ENCODE results near the gene TPST1.
"Not testable (repeated sequence)": the region's sequence is repeated elsewhere in the genome, so short reads cannot be mapped to it uniquely, and the experiment has no call there.

Gene TPST1

DNA sequence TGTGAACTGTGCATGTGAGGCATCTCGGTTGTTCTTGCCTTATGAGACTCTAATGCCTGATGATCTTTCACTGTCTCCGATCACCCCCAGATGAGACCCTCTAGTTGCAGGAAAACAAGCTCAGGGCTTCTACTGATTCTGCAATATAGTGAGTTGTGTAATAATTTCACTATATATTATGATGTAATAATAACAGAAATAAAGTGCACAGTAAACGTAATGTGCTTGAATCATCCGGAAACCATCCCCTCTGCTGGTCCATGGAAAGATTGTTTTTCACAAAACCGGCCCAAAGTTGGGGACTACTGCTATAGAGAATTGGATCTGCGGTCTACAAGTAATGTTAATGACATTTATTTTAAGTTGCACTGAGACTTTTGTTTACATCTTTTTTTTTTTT, 126.7 kb downstream of the TPST1 start:
- DNase-seq (ENCODE audit: low spot score), result no peak

- no peak for DNase-seq (ENCODE audit: low spot score)
Measured at GRCh38 chr7:66333443-66333842, 128.3 kb downstream of the TPST1 start.

DNA sequence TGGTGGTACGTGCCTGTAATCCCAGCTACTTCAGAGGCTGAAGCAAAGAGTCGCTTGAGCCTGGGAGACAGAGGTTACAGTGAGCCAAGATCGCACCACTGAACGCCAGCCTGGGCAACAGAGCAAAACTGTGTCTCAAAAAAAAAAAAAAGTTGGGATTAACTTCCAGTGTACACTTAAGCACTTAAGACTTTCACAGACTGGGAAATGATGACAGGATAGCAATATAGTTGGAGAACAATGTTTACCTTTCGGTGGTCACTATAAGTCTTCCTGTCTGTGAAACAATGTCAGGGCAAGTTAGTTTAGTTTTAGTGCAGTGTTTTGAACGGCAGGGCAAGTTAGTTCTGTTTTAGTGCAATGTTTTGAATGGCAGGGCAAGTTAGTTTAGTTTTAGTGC, 130.2 kb downstream of the TPST1 start:
- no peak for DNase-seq (ENCODE audit: low spot score)

- DNase-seq (ENCODE audit: low spot score), result no peak
Measured at GRCh38 chr7:66336760-66337159, 131.6 kb downstream of the TPST1 start.

DNA sequence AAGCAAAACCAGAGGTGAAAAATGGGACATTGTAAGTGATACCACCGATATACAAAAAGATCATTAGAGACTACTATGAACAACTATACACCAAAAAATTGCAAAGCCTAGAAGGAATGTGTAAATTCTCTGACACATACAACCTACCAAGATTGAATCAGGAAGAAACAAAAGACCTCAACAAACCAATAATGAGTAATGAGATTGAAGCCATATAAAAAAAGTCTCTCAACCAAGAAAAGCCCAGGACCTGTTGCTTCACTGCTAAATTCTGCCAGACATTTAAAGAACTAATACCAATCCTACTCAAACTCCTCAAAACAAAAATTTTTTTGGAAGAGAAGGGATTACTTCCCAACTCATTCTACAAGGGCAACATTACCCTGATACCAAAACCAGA, 134.0 kb downstream of the TPST1 start:
- DNase-seq (ENCODE audit: low spot score), result no peak

- no peak for DNase-seq (ENCODE audit: low spot score)
Measured at GRCh38 chr7:66344166-66344565, 139.0 kb downstream of the TPST1 start.

GRCh38 chr7:66348531-66348930, 143.4 kb downstream of the TPST1 start:
- DNase-seq (ENCODE audit: low spot score), result no peak

- DNase-seq (ENCODE audit: low spot score), result no peak
Measured at GRCh38 chr7:66348959-66349358, 143.8 kb downstream of the TPST1 start.

- DNase-seq (ENCODE audit: low spot score), result no peak
Measured at GRCh38 chr7:66352071-66352470, 146.9 kb downstream of the TPST1 start.

GRCh38 chr7:66353547-66353946, 148.4 kb downstream of the TPST1 start:
- DNase-seq (ENCODE audit: low spot score), result no peak

DNA sequence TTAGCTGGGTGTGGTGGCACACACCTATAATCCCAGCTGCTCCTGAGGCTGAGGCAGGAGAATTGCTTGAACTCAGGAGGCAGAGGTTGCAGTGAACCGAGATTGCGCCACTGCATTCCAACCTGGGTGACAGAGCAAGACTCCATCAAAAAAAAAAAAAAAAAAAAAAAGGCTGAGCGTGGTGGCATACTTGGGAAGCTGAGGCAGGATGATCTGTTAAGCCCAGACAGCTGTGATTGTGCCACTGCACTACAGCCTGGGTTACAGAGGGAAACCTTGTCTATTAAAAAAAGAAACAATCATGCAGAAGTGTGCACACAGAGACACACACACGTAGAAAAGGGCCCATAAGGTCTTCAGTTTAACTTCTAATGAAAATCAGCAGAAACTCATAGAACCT, 150.6 kb downstream of the TPST1 start:
- no peak for DNase-seq (ENCODE audit: low spot score)

DNA sequence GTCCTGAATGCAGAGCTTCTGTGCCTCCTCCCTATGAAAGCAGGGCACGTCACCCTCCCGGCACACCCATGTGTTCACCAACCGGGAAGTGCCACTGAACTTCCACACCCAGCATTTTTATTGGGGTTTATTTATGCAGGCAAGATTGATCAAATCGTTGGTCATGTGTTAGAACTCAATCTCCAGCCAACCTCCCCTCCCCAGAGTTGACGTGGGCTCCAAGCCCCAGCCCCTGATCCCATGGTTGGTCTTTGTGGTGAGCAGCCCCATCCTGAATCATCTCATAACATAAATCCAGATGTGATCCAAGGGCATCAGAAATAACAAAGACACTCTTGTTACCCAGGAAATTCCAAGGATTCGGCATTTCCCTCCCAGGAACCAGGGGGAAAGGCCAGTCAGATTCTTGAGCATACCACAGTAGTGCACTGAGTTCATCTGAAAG, 151.2 kb downstream of the TPST1 start:
- no peak for DNase-seq (ENCODE audit: low spot score)

GRCh38 chr7:66357087-66357486, 152.0 kb downstream of the TPST1 start:
- no peak for DNase-seq (ENCODE audit: low spot score)

DNA sequence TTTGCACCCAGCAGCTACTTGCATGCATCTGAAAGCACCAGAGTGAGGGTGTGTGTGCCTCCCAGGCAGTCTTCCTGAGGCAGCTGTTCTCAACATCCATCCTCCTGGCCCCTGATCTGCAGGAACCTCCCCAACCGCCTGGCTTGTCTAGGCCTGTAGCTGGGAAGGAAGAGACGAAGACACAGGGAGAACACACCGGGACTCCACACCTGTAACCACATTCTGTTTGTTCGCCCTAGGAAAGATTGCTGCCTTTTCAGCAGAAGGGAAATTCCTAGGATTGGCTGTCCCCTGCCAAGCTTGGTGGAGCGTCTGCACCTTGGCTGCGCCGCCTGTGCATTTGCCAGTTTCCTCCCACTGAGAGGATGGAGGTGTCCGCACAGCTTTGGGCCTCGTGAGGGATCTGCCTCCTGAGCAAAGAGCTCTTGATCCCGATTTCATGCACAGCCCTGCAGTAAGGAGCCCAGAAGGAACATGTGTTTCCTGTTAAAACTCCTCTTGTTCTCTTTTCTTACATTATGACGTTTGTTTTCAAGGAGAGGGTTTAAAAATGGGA, 154.6 kb downstream of the TPST1 start:
- no peak for DNase-seq (ENCODE audit: low spot score)

- no peak for DNase-seq (ENCODE audit: low spot score)
Measured at GRCh38 chr7:66362136-66362535, 157.0 kb downstream of the TPST1 start.

DNA sequence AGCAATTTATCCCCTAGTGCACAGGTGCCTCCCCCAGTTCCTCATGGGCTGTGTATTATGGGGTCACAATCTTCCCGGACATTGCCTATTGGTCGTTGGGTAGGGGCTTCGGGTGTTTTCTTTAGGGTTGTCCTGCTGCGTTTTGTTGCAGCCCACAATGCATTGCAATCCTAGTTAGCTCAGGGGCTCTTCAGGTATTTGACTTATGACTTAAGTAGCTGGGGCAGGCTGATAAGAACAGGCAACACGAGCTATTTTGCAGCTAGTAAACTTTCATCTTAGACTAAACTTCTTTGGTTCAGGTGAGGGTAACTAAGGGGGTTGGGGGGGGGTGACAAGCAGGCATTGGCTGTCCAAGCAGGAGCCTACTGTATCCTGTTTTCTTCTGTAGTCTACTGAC, 158.5 kb downstream of the TPST1 start:
- no peak for DNase-seq (ENCODE audit: low spot score)

DNA sequence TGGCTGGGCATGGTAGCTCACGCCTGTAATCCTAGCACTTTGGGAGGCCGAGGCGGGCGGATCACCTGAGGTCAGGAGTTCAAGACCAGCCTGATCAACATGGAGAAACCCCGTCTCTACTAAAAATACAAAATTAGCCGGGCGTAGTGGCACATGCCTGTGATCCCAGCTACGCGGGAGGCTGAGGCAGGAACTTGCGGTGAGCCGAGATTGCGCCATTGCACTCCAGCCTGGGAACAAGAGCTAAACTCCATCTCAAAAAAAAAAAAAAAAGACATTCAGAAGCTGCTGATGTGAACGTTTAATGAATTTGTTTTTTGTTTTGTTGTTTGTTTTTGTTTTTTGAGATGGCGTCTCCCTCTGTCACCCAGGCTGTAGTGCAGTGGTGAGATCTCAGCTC, 159.9 kb downstream of the TPST1 start:
- not testable (repeated sequence) for DNase-seq (ENCODE audit: low spot score)

- no peak for DNase-seq (ENCODE audit: low spot score)
Measured at GRCh38 chr7:66371096-66371824, 166.1 kb downstream of the TPST1 start.

GRCh38 chr7:66374141-66374840, 169.2 kb downstream of the TPST1 start:
- not testable (repeated sequence) for DNase-seq (ENCODE audit: low spot score)

DNA sequence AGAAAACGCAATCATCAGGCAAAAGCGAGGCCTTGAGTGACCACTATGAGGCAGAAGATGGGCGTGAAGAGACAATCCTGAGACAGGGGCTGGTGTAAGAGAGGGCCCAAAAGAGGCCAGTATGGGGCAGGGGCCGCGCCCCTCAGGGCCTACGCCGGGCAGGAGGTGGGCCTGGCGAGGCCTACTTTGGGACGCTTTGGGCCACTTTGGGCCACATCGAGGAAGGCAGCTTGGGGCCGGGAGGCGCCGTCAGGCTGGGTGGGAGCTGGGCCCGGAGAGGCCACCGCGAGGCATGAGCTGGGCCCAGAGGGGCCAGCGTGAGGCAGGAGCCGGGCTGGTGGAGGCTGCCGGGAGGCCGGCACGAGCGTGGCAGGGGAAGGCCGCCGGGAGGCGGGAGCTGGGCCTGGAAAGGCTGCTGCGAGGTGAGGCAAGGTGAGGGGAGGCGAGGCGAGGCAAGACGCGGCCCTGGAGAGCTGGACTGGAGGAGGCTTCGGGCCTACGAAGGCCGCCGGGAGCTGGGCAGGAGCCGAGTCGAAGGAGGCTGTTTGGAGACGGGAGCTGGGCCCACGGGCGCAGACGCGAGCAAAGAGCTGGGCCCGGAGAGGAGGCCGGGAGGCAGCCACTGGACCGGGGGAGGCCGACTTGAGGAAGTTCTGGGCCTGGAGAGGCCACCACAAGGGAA, 171.3 kb downstream of the TPST1 start:
- DNase-seq (ENCODE audit: low spot score), result no peak

- DNase-seq (ENCODE audit: low spot score), result no peak
Measured at GRCh38 chr7:66377045-66377444, 171.9 kb downstream of the TPST1 start.

DNA sequence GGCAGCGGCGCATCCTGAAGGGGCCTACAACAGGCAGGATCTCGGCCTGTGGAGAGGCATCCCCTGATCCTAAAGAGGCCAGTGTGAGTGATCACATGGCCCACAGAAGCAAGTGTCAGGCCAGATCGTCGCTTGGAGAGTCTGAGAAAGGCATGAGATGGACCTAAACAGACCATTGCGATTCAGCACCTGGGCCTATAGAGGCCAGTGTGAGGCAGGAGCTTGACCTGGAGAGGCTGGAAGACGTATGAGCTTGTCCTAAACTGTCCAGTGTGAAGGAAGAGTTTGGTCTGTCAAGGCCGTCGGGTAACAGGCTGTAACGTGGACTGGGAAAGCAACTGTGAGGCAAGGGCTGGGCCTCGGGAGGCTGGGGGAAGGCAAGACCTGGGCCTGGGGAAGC, 172.6 kb downstream of the TPST1 start:
- DNase-seq (ENCODE audit: low spot score), result no peak

Data from germinal center (tissue), 1 donor.